ENCODE data around the gene PSD.
A peak's percentile ranks its signal among the peaks of the same experiment; 100 is the strongest.

Gene PSD

GRCh38 chr10:102389894-102390293 lies 28.7 kb downstream of the PSD start:
- Histone ChIP-seq H3K4me3 (ENCODE audit: low read length, poor library complexity, severe bottlenecking) (no peak overlapping the region), H3K36me3 (ENCODE audit: insufficient read depth, low read length) (no peaks in the 10 kb centered on the region), H3K9me3 (ENCODE audit: insufficient read depth, low read depth, low read length) (no peaks in the 10 kb centered on the region), H3K4me2 (ENCODE audit: low read depth, low read length, poor library complexity, severe bottlenecking) (no peak overlapping the region), H3K79me2 (ENCODE audit: insufficient read depth, low read length) (no peaks in the 10 kb centered on the region), H2AFZ (ENCODE audit: low read length) (no peak overlapping the region), H4K20me1 (ENCODE audit: insufficient read depth, low read length, poor library complexity, severe bottlenecking) (no peaks in the 10 kb centered on the region), H3K27me3 (ENCODE audit: insufficient read depth, low read length, poor library complexity, severe bottlenecking) (no peaks in the 10 kb centered on the region), H3K4me1 (ENCODE audit: insufficient read depth, low read length, poor library complexity, severe bottlenecking) (peaks cover 3% of the 10 kb centered on the region), H3K9ac (ENCODE audit: low read depth, low read length, poor library complexity, severe bottlenecking) (no peak overlapping the region), H3K9me2 (replicated peaks; ENCODE audit: low read depth, low read length) (no peaks in the 10 kb centered on the region), H3F3A (ENCODE audit: low read depth) (no peaks in the 10 kb centered on the region)
- no peak for TF ChIP-seq CTCF (conservative IDR thresholded peaks at IDR 0.05; ENCODE audit: low read length)
- no peak for TF ChIP-seq EZH2phosphoT487 (IDR thresholded peaks at IDR 0.05; ENCODE audit: borderline replicate concordance)

- Histone ChIP-seq H2AFZ (ENCODE audit: low read length) (no peak overlapping the region), H3K27me3 (ENCODE audit: insufficient read depth, low read length, poor library complexity, severe bottlenecking) (no peaks in the 10 kb centered on the region), H3K4me1 (ENCODE audit: insufficient read depth, low read length, poor library complexity, severe bottlenecking) (no peaks in the 10 kb centered on the region), H3K9ac (ENCODE audit: low read depth, low read length, poor library complexity, severe bottlenecking) (no peak overlapping the region), H3K9me2 (replicated peaks; ENCODE audit: low read depth, low read length) (no peaks in the 10 kb centered on the region), H3K9me3 (ENCODE audit: insufficient read depth, low read depth, low read length) (no peaks in the 10 kb centered on the region), H3K4me3 (ENCODE audit: low read length, poor library complexity, severe bottlenecking) (no peak overlapping the region), H3K4me2 (ENCODE audit: low read depth, low read length, poor library complexity, severe bottlenecking) (no peak overlapping the region), H3K79me2 (ENCODE audit: insufficient read depth, low read length) (no peaks in the 10 kb centered on the region), H3K36me3 (ENCODE audit: insufficient read depth, low read length) (peaks cover 29% of the 10 kb centered on the region; the same call in 1 of the 2 replicates), H3F3A (ENCODE audit: low read depth) (no peaks in the 10 kb centered on the region), H4K20me1 (ENCODE audit: insufficient read depth, low read length, poor library complexity, severe bottlenecking) (no peaks in the 10 kb centered on the region)
- no peak for TF ChIP-seq EZH2phosphoT487 (IDR thresholded peaks at IDR 0.05; ENCODE audit: borderline replicate concordance)
- TF ChIP-seq CTCF (conservative IDR thresholded peaks at IDR 0.05; ENCODE audit: low read length) = no peak
These were observed 33.8 kb downstream of the PSD start for GRCh38 chr10:102384606-102385429.

- Histone ChIP-seq H2AFZ (ENCODE audit: low read length) (no peak overlapping the region), H3K27me3 (ENCODE audit: insufficient read depth, low read length, poor library complexity, severe bottlenecking) (no peaks in the 10 kb centered on the region), H3K4me1 (ENCODE audit: insufficient read depth, low read length, poor library complexity, severe bottlenecking) (no peaks in the 10 kb centered on the region), H3K9me2 (replicated peaks; ENCODE audit: low read depth, low read length) (no peaks in the 10 kb centered on the region), H3K9me3 (ENCODE audit: insufficient read depth, low read depth, low read length) (no peaks in the 10 kb centered on the region), H3K4me3 (ENCODE audit: low read length, poor library complexity, severe bottlenecking) (no peak overlapping the region), H3F3A (ENCODE audit: low read depth) (no peaks in the 10 kb centered on the region), H3K9ac (ENCODE audit: low read depth, low read length, poor library complexity, severe bottlenecking) (no peak overlapping the region), H3K36me3 (ENCODE audit: insufficient read depth, low read length) (peaks cover 36% of the 10 kb centered on the region; the same call in 1 of the 2 replicates), H3K4me2 (ENCODE audit: low read depth, low read length, poor library complexity, severe bottlenecking) (no peak overlapping the region), H3K79me2 (ENCODE audit: insufficient read depth, low read length) (no peaks in the 10 kb centered on the region), H4K20me1 (ENCODE audit: insufficient read depth, low read length, poor library complexity, severe bottlenecking) (no peaks in the 10 kb centered on the region)
- TF ChIP-seq CTCF (conservative IDR thresholded peaks at IDR 0.05; ENCODE audit: low read length) (peak; percentile 52), EZH2phosphoT487 (IDR thresholded peaks at IDR 0.05; ENCODE audit: borderline replicate concordance) (no peak)
These were observed 34.5 kb downstream of the PSD start for GRCh38 chr10:102384053-102384452.
